GM21786 (cell line): Measurements from ENCODE around the gene EPHB3.
"Not testable (repeated sequence)": the region's sequence is repeated elsewhere in the genome, so short reads cannot be mapped to it uniquely, and the experiment has no call there.

Source experiments
- ATAC-seq: cut with Tn5 transposase; IDR thresholded peaks from one replicate; pipeline ENCODE4 v1.9.1; 2021; ENCODE audit not compliant: unreplicated experiment

Gene EPHB3

DNA sequence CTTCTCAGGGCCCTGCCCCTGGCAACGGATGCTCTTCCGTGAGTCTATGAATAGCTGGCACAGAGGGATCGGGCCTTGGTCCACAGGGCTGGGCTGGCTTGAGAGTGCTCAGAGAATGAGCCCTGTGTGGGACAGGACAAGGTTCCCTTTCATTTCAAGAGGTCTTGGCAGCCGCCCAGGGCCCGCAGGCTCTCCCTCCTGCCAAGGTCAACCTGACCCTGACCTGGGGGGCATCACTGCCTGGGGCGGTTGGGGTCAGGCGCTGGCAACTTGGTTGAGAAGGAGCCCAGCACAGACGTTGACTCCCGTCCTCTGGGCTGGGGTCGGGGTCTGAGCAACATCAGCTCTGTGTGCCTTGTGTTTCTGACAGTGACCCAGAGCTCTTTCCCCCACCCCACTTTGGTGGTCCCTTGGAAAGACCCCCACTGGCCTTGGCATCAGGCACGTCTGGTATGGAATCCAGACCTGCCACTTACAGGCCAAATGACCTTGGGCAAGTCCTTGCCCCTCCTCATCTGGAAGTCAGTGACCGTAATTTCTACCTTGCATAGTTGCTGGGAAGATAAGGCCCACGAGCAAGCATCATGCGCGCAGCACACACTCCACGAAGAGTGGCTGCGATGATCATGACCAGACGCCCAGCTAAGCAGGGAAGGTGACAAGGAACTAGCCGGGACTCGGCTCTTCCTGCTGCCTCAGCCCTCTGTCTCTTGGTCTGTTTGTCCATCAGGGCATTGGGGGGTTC lies 36.4 kb downstream of the EPHB3 start:
- ATAC-seq = no peak

- ATAC-seq = no peak
Measured at GRCh38 chr3:184598574-184598927, 37.0 kb downstream of the EPHB3 start.

DNA sequence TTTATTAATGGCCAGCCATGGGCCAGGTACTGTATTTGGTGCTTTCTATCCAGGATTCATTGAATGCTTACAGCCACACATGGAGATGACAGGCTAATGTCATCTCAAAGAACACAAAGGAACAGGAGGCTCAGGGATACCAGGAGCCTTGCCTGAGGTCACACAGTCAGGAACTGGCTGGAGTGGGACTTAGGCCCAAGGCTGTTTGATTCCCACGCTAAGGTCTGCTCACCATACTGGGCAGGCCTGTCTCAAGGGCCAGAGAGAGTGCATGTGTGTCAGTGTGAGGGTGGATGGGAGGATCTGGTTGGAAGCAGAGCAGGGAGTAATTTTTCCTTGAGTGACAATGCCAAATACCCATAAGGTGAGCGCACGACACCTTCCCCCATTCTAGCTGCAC lies 37.6 kb downstream of the EPHB3 start:
- ATAC-seq = no peak

GRCh38 chr3:184600685-184601377 lies 39.2 kb downstream of the EPHB3 start:
- no peak for ATAC-seq

- ATAC-seq = no peak
Measured at GRCh38 chr3:184601576-184602371, 40.2 kb downstream of the EPHB3 start.

- ATAC-seq = no peak
Measured at GRCh38 chr3:184602372-184603150, 41.0 kb downstream of the EPHB3 start.

DNA sequence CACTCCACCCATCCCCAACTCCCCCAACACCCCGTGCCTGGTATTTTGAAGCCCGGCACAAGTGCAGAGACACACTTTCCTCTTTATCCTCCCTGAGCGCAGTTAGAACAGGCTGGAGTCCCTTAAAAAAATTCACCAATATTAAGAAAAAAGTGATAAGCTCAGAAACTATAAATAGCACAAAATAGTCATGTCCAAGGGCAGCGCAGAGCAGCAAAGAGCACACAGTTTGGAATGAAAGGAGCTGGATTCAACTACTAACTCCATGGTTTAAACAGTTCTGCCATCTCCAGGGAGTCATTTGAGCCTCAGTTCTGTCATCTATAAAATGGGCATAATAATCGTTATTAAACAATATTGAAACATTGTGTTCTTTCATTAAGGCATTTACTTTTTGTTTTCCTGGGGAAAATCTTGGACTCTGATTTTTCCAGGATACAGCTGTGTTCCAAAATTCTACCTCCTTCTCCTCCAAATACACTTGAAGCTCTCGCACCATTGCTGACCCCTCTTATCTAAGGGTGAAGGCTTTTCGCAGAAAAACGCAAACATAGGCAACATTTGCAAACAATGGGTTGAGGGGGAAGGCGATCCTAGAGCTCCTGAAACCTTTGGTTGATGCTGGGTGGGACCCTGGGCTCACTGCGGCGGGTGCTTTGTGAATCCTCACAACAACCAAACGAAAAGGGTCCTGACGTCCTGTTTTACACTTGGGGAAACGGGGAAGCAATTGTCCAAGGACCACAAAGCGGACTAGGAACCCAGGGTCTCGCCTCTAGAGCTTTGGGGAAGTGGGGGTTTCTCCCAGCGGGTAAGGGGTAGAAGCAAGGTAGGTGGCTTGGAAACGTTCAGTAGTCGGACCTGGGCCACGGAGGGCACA lies 41.8 kb downstream of the EPHB3 start:
- no peak for ATAC-seq

- no peak for ATAC-seq
Measured at GRCh38 chr3:184604039-184604601, 42.5 kb downstream of the EPHB3 start.

GRCh38 chr3:184604615-184605290 lies 43.2 kb downstream of the EPHB3 start:
- ATAC-seq = no peak

DNA sequence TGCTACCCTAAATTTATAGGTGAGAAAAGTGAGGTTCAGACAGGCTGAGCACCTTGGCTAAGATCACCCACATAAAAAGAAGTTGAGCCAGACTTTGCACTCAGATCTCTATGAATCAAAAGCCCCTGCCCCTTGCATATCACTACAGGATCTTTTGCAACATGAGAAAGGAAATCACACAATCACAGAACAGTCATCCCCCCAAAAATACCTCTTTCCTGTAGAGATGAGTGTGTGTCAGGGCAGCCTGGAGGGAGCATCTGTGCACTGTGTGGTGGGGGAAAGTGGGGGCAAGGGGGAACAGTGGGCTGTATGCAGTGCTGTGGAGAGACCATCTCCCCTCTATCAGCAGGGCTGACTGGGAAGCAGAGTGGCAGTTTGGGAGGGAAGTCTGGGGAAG lies 46.6 kb downstream of the EPHB3 start:
- ATAC-seq = no peak

DNA sequence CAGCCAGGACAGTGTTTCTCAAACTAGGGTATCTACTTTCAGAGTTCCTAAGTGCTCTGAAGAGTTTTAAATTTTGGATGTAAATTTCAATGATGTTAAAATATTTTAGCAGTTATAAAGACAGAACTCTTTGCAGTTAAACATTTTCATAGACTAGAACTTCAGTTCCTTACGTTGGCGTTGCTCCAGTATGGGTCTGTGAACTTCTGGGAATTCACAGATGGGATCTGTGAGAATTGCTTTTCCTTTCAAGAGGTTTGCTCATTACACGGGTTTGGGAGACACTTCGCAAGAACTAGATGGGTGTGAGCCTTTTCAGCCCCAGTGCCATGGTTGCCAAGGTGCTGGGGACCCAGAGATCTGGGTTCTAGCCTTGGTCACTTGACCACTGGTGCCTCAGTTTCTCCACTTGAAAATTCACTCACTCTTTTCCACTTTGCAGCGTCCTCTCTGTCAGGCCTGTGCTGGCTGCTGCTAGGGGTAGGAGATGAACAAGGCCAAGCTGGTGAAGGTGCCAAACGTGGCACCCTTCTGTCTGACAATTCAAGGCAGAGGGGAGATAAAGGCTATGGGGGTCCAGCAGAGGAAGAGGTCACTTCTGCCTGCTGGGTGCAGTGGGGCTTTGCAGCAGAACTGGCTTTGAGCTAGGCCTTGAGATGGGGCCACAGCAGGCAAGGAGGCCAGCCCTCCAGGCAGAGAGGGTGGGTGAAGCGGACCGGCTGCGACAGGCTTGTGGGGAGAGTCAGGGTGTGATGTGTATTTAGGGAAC lies 48.1 kb downstream of the EPHB3 start:
- no peak for ATAC-seq

DNA sequence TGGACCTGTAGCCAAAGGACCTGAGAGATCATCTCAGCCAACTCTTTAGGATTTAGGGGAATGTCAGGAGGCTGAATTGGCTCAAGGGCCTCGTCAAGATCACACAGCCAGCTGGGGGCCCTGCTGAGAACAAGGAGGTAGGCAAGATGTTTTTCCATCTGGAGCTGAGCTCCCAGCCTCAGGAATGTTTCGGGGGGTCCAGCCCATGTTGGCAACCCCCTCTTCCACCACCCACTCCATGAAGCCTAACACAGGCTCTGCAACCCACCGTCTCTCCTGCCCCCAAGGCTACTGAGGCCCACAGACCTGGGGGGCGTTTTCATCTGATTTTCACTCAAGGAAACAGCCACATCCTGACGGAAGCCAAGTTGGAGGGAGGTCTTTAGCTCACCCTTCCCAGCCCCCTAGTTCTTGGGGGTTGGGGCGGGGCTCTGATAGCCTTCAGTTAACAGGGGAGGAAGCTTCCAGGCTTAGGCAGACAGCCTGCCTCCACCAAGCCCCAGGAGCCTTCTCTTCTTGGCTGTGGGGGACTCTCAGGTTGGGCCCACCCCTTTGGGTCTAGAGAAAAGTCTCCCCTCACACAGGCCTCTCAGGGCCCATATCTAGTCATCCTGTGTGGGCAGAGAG lies 48.8 kb downstream of the EPHB3 start:
- ATAC-seq = no peak

DNA sequence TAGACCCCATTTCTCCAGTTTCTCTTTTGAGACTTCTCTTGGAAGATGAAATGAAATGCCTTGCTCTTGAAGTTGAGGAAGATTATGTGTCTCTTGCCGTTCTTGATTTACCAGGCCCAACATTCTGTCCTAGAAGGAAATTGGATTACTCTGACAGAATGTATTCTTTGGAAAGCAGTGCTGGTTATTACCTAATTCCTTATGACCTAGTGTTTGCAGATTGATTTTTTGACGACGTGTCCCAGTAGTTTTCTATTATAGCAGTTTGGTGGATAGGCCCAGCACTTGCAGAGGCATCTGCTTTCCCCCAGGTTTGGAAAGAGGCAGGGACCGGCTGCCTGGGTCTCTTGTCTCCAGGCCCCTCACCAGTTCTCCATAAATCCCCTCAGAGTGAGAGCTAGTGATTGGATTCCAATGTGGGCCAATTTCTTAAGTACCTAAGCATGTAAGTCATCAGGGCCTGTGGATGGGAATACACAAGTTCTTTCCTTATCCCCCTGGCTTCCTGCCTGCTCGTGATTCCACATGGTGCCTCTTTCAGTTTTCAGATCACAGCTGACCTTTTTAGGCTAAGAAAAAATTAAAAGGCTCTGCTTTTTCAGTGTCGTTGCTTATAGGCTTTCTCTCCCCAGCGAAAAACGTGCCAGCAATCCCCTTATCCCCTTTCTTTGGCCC lies 50.2 kb downstream of the EPHB3 start:
- ATAC-seq = no peak

DNA sequence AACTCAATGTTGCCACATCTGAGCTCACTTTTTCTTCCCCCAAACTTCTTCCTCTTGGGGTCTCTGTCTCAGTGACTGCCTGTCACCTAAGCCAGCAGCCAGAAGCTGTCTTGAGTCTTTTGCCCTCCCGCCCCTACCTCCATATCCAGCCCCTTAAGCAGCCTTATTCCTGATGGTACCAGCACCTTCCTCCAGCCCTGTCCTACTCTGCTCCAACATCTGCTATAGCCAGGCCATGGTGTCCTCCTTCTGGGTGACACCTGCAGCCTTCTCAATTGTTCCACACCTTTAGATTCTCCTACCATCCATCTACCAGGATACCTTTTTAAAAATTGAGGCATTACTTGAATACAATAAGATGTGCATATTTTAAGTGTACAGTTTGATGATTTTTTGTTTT lies 53.8 kb downstream of the EPHB3 start:
- ATAC-seq = no peak

DNA sequence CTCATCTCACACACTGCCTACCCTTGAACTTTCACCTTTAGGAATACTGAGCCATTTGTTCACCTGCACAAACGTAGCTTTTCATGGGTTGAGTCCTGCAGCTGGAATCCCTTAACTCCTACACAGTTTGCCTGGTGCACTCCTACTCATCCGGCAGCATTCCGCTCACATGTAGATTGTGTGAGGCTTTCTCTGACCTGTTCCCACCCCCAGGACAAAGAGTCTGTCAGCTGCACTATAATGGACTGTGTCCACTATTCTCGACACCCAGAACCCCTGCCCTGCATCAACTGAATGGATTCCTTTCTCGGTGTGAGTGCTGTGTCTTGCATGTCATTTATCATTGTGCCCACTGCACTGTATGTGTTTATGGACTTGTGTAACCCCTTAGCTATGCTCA lies 54.9 kb downstream of the EPHB3 start:
- ATAC-seq = no peak

DNA sequence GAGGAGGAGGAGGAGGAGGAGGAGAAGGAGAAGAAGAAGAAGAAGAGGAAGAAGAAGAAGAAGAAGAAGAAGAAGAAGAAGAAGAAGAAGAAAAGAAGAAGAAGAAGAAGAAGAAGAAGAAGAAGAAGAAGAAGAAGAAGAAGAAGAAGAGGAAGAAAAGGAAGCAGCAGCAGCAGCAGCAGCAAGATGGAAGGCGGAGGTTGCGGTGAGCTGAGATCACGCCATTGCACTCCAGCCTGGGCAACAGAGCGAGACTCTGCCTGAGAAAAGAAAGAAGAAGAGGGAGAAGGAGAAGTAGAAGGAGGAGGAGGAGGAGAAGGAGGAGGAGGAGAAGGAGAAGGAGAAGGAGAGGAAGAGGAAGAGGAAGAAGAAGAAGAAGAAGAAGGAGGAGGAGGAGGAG lies 55.7 kb downstream of the EPHB3 start:
- not testable (repeated sequence) for ATAC-seq

- no peak for ATAC-seq
Measured at GRCh38 chr3:184618811-184619210, 57.2 kb downstream of the EPHB3 start.

- no peak for ATAC-seq
Measured at GRCh38 chr3:184619369-184619768, 57.8 kb downstream of the EPHB3 start.
